NK-92 (cell line): ENCODE data around the gene CD163.
"Not testable (repeated sequence)": the region's sequence is repeated elsewhere in the genome, so short reads cannot be mapped to it uniquely, and the experiment has no call there.

ENCODE experiments used
- DNase-seq: peaks from one replicate; lab custom pipeline; 2025; ENCODE audit not compliant: unreplicated experiment; lab: John Stamatoyannopoulos, UW

Gene CD163

DNA sequence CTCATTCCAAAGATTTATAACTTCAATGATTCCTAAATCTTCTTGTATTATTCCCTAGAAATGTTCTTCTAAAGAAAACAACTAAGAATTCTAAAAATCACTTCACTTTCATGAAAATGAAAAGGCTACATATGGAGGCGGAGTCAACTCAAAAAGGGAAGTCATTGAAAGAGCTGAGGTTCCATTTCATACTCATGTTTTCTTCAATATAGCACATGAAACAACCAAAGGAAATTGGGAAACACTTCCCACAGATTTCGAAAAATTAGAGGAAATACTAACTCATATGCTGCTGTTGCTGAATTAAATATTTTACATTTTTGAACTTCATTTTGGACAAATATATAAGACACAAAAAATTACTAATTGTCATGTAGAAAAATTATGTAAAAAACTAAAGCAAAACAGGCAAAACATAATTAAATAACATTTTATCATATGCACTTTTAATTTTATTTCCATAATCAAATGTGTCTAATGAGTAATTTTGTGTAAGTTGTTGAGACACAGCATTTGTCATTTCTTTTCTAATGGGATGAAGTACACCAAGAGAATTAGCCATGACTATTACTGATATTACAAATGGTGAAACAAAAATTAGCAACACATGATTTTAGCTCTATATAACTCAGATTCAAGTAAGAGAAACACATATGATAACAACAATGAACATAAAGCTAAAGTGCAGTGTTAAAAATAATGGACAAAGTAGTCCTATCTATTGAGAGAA is at the start of gene CD163:
Gene CD163 (minus strand): TSS at position 92 of the 730 bp plus-strand sequence. CDS start 87 bp downstream, at position 5.
- DNase-seq: no peak

DNA sequence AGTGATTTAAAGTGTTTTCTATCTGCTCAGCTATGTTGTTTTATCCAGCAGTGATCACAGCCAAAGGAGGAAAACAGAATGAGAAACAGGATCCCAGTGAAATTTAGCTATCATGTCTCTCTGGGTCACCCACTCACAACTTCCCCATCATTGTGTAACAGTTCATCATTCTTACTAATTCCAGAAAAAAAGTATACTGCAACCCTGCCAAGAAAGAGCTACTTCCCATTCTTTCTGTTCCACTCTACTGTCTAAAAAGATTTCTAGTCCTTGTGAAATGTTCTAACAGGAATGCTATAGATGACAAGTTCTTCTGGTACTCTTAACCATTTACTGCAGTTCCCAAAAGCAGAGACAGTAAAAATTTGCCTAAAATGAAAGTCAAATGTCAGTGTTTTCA is 39.2 kb upstream of the CD163 start:
- DNase-seq: no peak

- no peak for DNase-seq
Measured at GRCh38 chr12:7542046-7542445, 38.5 kb upstream of the CD163 start.

DNA sequence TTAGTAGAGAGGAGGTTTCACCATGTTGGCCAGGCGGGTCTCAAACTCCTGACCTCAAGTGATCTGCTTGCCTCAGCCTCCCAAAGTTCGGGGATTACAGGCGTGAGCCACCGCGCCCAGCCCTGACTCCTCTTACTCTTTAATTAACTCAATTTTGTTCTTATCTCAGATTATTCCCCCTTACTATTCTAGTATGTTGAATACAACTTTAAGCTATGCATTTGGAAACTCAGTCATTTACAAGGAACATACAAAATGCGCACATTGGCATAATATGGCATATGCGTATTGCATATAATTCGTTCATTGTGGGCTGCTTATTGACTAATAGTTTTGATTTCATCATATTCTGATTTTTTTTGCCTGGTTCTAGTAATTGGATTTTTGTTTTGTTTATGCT is 10.8 kb upstream of the CD163 start:
- no peak for DNase-seq

DNA sequence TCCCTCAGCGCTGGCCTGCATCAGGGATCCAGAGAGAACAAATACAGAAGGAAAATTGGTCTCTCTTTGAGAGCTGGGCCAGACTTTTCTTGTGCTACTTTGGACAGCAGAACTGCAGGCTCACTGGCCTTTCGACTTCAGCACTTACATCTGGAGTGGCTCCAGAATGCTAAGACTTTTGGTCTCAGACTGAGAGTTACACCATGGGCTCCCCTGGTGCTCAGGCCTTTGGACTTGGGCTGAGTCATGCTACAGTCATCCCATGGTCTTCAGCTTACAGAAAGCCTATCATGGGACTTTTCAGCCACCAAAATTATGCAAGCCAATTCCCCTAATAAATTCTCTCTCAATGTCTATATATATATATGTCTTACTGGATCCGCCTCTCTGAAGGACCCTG is 9.0 kb upstream of the CD163 start:
- no peak for DNase-seq

DNA sequence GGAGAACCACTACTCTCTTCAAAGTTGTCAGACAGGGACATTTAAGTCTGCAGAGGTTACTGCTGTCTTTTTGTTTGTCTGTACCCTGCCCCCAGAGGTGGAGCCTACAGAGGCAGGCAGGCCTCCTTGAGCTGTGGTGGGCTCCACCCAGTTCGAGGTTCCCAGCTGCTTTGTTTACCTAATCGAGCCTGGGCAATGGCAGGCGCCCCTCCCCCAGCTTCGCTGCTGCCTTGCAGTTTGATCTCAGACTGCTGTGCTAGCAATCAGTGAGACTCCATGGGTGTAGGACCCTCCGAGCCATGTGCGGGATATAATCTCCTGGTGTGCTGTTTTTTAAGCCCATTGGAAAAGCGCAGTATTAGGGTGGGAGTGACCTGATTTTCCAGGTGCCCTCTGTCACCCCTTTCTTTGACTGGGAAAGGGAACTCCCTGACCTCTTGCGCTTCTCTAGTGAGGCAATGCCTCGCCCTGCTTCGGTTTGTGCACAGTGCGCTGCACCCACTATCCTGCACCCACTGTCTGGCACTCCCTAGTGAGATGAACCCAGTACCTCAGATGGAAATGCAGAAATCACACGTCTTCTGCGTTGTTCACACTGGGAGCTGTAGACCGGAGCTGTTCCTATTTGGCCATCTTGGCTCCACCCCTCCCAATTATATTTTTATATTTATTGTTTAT is 6.4 kb upstream of the CD163 start:
- DNase-seq: not testable (repeated sequence)

GRCh38 chr12:7502612-7503011 is 965 bp downstream of the CD163 start:
- no peak for DNase-seq

GRCh38 chr12:7501031-7501588 is 2.5 kb downstream of the CD163 start:
- DNase-seq: no peak

DNA sequence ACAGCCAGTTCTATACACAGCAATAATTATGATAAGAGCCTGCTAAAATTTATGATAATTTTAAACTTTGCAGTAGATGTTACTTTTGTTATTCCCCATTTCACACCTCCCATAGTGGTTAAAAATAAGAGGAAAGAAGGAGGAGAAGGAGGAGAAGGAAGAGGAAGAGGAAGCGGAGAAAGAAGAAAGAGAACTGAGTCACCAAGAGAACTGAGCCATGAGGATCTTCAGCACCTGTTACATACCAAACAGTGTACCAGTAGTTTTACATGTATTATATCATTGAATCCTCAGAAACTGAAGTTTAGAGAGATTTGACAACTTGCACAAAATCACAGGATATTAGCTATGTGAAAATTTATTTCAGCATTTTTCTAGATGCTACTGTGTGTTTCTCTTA is 3.9 kb downstream of the CD163 start:
- DNase-seq: no peak

DNA sequence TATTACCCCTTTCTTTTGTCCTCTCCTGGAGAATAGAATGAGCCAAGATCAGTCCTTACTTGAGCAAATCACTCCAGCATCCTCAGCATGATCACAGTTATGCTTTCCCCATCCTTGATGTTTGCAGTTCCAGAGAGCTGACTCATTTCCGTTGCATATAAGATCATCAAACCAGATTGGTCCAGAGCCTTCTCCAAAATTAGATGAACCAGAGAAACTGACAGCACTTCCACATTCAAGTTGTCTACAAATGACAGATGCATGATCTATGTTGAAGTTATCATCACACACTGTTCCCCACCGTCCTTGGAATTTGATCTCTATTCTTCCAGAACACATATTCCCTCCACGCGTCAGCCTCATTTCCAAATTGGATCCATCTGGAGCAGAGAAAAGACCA is 4.8 kb downstream of the CD163 start:
- no peak for DNase-seq

GRCh38 chr12:7497661-7498060 is 5.9 kb downstream of the CD163 start:
- no peak for DNase-seq

DNA sequence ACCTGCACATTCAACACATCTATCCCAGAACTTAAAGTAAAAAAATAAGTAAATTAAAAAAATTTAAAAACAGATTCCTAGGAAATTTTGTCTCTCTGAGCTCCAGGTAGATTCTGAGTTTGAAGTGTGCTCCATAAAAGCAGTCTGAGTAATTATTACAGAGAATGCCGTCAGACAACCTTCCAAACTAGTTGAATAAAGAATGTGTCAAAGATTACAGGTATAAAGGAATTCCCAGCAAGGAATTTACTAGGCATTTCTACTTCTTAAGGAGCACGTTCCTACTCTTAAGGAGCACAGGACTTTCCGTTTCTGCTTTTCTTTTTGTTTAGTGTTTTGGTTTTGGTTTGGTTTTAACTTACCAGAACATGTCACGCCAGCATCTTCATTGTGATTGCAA is 7.1 kb downstream of the CD163 start:
- DNase-seq: no peak

GRCh38 chr12:7495136-7495535 is 8.4 kb downstream of the CD163 start:
- DNase-seq: no peak

DNA sequence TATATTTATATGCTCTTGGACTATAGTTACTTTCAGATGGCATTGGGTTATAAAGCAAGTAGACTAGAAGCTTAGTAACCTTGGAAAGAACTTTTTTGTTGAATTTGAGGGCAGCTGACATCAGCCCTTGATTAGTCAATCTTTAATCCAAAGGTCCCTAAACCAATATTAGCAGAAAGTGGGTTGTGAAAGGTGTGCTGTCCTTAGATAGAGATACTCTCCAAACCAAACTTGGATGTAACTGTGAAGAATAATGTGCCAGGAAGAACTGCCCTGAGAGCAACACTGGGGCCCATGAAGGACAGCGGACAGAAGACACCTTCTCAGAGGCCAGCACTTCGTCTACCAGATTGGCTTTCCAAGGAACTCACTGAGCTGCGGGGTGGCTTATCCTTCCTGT is 10.6 kb downstream of the CD163 start:
- DNase-seq: no peak

DNA sequence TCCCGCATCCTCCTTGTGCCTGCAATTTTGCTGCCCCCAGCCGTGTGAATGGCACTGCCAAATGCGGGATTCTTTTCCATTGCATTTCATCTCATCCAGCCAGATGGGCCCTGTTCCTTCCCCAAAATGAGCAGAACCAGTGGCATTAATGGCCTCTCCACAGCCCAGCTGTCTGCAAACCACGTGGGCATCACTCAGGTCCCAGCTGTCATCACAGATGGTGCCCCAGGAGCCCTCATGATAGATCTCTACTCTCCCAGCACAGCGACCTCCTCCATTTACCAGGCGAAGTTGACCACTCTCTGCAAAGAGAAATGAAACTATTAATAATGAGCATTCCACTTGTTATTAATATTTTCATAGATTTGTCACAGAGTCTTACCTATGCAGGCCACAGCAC is 17.1 kb downstream of the CD163 start:
- DNase-seq: no peak

GRCh38 chr12:7485095-7485494 is 18.5 kb downstream of the CD163 start:
- DNase-seq: no peak

DNA sequence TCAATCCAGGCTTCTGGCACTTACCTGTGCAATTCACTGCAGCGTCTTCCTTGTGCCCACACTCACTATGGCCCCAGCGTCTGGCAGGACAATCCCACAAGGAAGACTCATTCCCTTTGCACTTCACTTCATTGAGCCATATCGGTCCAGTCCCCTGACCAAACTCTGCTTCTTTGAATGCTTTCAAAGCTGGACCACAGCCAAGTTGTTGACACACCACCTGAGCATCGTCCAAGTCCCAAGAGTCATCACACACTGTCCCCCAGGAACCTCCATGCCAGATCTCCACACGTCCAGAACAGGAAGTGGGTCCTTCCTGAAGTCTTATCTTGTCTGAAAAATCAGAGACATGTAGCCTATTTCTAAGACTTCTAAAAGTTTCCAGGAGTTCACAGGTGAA is 20.2 kb downstream of the CD163 start:
- DNase-seq: no peak

GRCh38 chr12:7479771-7480170 is 23.8 kb downstream of the CD163 start:
- no peak for DNase-seq

GRCh38 chr12:7472060-7472459 is 31.5 kb downstream of the CD163 start:
- no peak for DNase-seq

DNA sequence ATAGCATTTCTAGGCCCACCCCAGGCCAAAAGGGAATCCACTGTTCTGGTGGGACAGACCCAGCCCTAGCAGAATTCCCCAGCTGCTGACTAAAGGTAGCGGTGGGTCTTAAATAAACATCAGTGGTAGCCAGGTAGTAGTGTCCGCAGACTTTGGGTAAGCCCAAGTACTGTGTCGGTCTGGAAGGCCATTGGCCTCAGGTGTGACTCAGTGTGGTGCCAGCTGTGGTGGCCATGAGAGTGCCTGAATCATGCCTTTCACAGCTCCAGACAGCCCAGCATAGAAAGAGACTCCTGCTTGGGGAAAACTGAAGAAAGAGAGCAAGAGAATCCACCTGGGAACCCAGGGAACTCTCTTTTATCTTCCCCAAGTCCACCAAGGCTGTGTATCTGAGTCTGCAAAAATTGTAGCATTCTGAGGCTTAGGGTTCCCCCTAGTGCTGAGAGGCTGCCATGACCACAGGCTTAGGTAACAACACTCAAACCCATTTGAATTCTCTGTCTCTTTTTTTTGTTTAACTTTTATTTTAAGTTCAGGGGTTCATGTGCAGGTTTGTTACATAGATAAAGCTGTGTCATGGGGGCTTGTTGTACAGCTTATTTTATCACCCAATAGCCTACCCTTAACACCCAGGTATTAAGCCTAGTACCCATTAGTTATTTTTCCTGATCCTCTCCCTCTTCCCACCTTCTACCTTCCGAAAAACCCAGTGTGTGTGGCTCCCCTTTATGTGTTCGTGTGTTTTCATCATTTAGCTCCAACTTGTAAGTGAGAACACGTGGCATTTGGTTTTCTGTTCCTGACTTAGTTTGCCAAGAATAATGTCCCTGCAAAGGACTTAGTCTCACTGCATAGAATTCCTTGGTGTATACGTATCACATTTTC is 43.0 kb downstream of the CD163 start:
- DNase-seq: no peak

GRCh38 chr12:7459973-7460372 is 43.6 kb downstream of the CD163 start:
- DNase-seq: no peak
